GM18519 (cell line): ENCODE data around the gene ASB2.

Experiments used
- ATAC-seq: cut with Tn5 transposase; IDR thresholded peaks from one replicate; pipeline ENCODE4 v1.9.1; 2021; ENCODE audit warnings: mild to moderate bottlenecking, moderate library complexity; ENCODE audit not compliant: unreplicated experiment, low FRiP score

The ASB2 gene

GRCh38 chr14:93964281-93964680 is 12.1 kb downstream of the ASB2 start:
- ATAC-seq = no peak

GRCh38 chr14:93963692-93964091 is 12.7 kb downstream of the ASB2 start:
- no peak for ATAC-seq

GRCh38 chr14:93962701-93963601 is 13.4 kb downstream of the ASB2 start:
- ATAC-seq = peak; percentile 26

GRCh38 chr14:93961620-93962019 is 14.8 kb downstream of the ASB2 start:
- no peak for ATAC-seq

- ATAC-seq = no peak
Observed at GRCh38 chr14:93960774-93961438, 15.5 kb downstream of the ASB2 start.

GRCh38 chr14:93960108-93960475 is 16.3 kb downstream of the ASB2 start:
- no peak for ATAC-seq

- peak; percentile 62 for ATAC-seq
Observed at GRCh38 chr14:93959239-93960107, 16.9 kb downstream of the ASB2 start.

GRCh38 chr14:93958567-93959238 is 17.7 kb downstream of the ASB2 start:
- no peak for ATAC-seq

GRCh38 chr14:93957751-93958566 is 18.4 kb downstream of the ASB2 start:
- ATAC-seq = no peak

- ATAC-seq = no peak
Observed at GRCh38 chr14:93957333-93957710, 19.0 kb downstream of the ASB2 start.

- ATAC-seq = no peak
Observed at GRCh38 chr14:93956514-93957332, 19.6 kb downstream of the ASB2 start.

GRCh38 chr14:93955850-93956481 is 20.4 kb downstream of the ASB2 start:
- ATAC-seq = no peak

GRCh38 chr14:93954900-93955849 is 21.2 kb downstream of the ASB2 start:
- peak; percentile 32 for ATAC-seq

- no peak for ATAC-seq
Observed at GRCh38 chr14:93954516-93954830, 21.9 kb downstream of the ASB2 start.

- no peak for ATAC-seq
Observed at GRCh38 chr14:93953739-93954515, 22.4 kb downstream of the ASB2 start.

GRCh38 chr14:93953263-93953662 is 23.1 kb downstream of the ASB2 start:
- ATAC-seq = no peak

GRCh38 chr14:93952829-93953228 is 23.5 kb downstream of the ASB2 start:
- no peak for ATAC-seq
